Measurements from ENCODE around the gene SMIM26.

GRCh38 chr20:18611492-18611891 lies 44.3 kb downstream of the SMIM26 start:
- no peak for TF ChIP-seq CTCF (IDR thresholded peaks at IDR 0.05)
- no peak for TF ChIP-seq POLR2AphosphoS5 (IDR thresholded peaks at IDR 0.05; ENCODE audit: low read depth, low read length)
- no peak for TF ChIP-seq SIN3A (IDR thresholded peaks at IDR 0.05; ENCODE audit: borderline replicate concordance, insufficient read depth, low read depth, low read length)
- no peak for TF ChIP-seq REST (IDR thresholded peaks at IDR 0.05; ENCODE audit: insufficient read depth in 1 of 2, low read depth in 2 of 2, low read length in 1 of 2)
- no peak for TF ChIP-seq TCF7L2 (IDR thresholded peaks at IDR 0.05; ENCODE audit: low read depth, low read length)

Data from Panc1 (cell line).